ENCODE results near the gene PLK5. TPM values are rescaled to one million over a fixed set of nuclear protein-coding genes. Genes with fewer than 3 reads are reported as not detected.

PLK5 gene
- total RNA-seq, 1 experiment from 2014 or later = 0.57 TPM

GRCh38 chr19:1555487-1556389 lies 31.9 kb downstream of the PLK5 start:
- Histone ChIP-seq H2BK12ac (ENCODE audit: insufficient read length, low read depth, low read length) (no peak overlapping the region), H3T11ph (ENCODE audit: low read length) (no peak overlapping the region), H2BK15ac (ENCODE audit: low read depth, low read length) (no peak overlapping the region), H3K18ac (ENCODE audit: insufficient read length, low read depth, low read length) (no peak overlapping the region), H2BK120ac (ENCODE audit: low read depth, low read length, poor library complexity, severe bottlenecking) (no peak overlapping the region), H2BK20ac (ENCODE audit: low read depth, low read length, poor library complexity, severe bottlenecking) (no peak overlapping the region), H4K20me1 (ENCODE audit: control insufficient read depth, insufficient read depth, insufficient read length) (no peaks in the 10 kb centered on the region), H3K23me2 (ENCODE audit: insufficient read length, low read depth, low read length, poor library complexity, severe bottlenecking) (no peaks in the 10 kb centered on the region), H3K9ac (ENCODE audit: extremely low read depth, insufficient read length, low read length) (no peak overlapping the region), H3K56ac (ENCODE audit: insufficient read length, low read depth, low read length) (no peak overlapping the region), H3K4ac (ENCODE audit: low read depth, low read length) (no peak overlapping the region), H3K14ac (ENCODE audit: insufficient read depth, low read length) (no peak overlapping the region), H2BK5ac (ENCODE audit: insufficient read length, low read length) (no peak overlapping the region), H3K23ac (ENCODE audit: insufficient read length, low read depth, low read length) (no peak overlapping the region), H3K9me3 (ENCODE audit: control insufficient read depth, low read depth, low read length) (no peaks in the 10 kb centered on the region), H4K5ac (ENCODE audit: insufficient read length, low read depth, low read length) (no peak overlapping the region), H3K27me3 (ENCODE audit: insufficient read depth, low read length) (no peaks in the 10 kb centered on the region), H2AK5ac (ENCODE audit: insufficient read length, low read length) (no peak overlapping the region), H4K8ac (replicated peaks; ENCODE audit: insufficient read length, low read depth, low read length) (no peak overlapping the region), H3K4me2 (ENCODE audit: insufficient read depth, insufficient read length, low read length) (no peak overlapping the region), H4K91ac (ENCODE audit: insufficient read length, low read depth, low read length) (no peak overlapping the region), H3K79me2 (ENCODE audit: insufficient read depth, low read length) (peaks cover 4% of the 10 kb centered on the region; the same call in 1 of the 2 replicates), H3K27ac (ENCODE audit: insufficient read length, low read depth, low read length) (no peak overlapping the region), H2AFZ (ENCODE audit: low read length) (no peak overlapping the region), H3K4me1 (ENCODE audit: insufficient read depth, low read length) (no peaks in the 10 kb centered on the region), H3K79me1 (ENCODE audit: insufficient read depth, low read depth, low read length, poor library complexity, severe bottlenecking) (peaks cover 6% of the 10 kb centered on the region)
- Mint-ChIP-seq H3K27ac (no peak overlapping the region), H3K27me3 (ENCODE audit: low read depth) (no peaks in the 10 kb centered on the region; the same call in 1 of the 2 replicates), H3K36me3 (ENCODE audit: insufficient read depth in 1 of 3, low read depth in 3 of 3) (peaks cover 0 to 24% (median 18%) of the 10 kb centered on the region in 3 experiments; a peak in 5 of 7 replicates), H3K9me3 (no peaks in the 10 kb centered on the region), H3K4me3 (no peak overlapping the region), H3K4me1 (no peaks in the 10 kb centered on the region)
- TF ChIP-seq CTCF (conservative IDR thresholded peaks at IDR 0.05) = no peak
- WGBS (ENCODE audit: extremely low coverage, insufficient read length, low lambda C conversion rate) = no CpG with 5 or more reads among the region's 121 CpGs
- DNase-seq = no peak
